GM13976 (cell line): Measurements from ENCODE around the gene HTR3C.
A peak's percentile ranks its signal among the peaks of the same experiment; 100 is the strongest.

Source experiments
- DNase-seq: peaks from one replicate; pipeline ENCODE4 v3.0.0; 2012; ENCODE audit warnings: low spot score
- in situ Hi-C: fragments of 300-500 bp; cut with MboI; formaldehyde crosslinking; loops from one replicate; pipeline ENCODE4 v1.12.0; 2022; ENCODE audit warnings: low sequenced_read_pairs, mixed read lengths, inconsistent platforms; ENCODE audit not compliant: unreplicated experiment
- TF ChIP-seq, protein P1 (sequence below): IDR thresholded peaks from 2 replicates; pipeline ENCODE4 v1.5.1; 2012; ENCODE audit warnings: borderline replicate concordance, mild to moderate bottlenecking; ENCODE audit not compliant: insufficient read depth; ENCODE audit errors: extremely low read depth, missing control alignments, control extremely low read depth

The HTR3C gene

DNA sequence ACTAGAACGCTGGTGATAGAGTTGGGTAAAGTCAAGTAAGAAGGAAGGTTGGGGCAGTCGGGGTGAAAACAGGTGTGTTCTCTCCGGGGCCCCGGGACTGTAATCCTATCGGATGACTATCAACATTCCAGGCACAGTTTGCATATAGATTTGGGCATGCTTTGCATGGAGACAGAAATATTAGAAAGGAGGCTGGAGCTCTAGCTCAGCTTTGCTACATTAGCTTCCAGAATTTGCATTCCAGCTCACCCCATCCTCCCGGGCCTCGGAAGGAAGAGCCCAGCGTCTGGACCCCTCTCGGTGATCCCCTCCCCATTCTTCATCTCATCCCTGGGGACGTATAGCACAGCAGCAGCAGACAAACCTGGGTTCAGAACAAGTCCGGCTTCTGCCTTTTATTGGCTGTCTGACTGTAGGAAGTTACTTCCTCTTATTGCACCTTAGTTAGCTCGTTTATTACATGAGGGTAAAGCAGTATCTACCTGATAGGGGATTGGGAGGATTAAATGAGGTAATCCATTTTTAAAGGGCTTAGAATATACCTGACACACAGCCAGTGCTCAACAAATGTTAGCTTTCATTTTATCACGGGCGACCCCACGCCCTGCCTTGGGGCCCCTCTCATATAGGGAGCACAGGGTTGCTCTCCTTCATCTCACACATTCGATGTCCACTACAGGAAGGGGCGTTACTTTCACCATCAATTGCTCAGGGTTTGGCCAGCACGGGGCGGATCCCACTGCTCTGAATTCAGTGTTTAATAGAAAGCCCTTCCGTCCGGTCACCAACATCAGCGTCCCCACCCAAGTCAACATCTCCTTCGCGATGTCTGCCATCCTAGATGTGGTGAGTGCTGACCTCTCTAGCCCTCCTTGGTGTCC lies 47.2 kb downstream of the HTR3C start:
- in situ Hi-C loops, result no loop called here
- peak; percentile 13 for DNase-seq
- TF ChIP-seq, protein P1, sequence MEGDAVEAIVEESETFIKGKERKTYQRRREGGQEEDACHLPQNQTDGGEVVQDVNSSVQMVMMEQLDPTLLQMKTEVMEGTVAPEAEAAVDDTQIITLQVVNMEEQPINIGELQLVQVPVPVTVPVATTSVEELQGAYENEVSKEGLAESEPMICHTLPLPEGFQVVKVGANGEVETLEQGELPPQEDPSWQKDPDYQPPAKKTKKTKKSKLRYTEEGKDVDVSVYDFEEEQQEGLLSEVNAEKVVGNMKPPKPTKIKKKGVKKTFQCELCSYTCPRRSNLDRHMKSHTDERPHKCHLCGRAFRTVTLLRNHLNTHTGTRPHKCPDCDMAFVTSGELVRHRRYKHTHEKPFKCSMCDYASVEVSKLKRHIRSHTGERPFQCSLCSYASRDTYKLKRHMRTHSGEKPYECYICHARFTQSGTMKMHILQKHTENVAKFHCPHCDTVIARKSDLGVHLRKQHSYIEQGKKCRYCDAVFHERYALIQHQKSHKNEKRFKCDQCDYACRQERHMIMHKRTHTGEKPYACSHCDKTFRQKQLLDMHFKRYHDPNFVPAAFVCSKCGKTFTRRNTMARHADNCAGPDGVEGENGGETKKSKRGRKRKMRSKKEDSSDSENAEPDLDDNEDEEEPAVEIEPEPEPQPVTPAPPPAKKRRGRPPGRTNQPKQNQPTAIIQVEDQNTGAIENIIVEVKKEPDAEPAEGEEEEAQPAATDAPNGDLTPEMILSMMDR, result no peak
